Immature natural killer cell (primary cell): ENCODE data around the gene CRBN. TPM values are rescaled to one million over a fixed set of nuclear protein-coding genes. Genes with fewer than 3 reads are reported as not detected.

Experiments used
- DNase-seq, 3 donors: peaks; one replicate each; pipeline ENCODE4 v3.0.0; 2022; ENCODE audit warnings: mixed read lengths in 1 of 3
- H3K27ac Mint-ChIP-seq, 6 donors: one replicate each; pipeline ENCODE4 v1.8.0; 2020; ENCODE audit warnings: mixed read lengths in 6 of 6, mild to moderate bottlenecking in 5 of 6, inconsistent platforms in 4 of 6, moderate library complexity in 3 of 6
- H3K27me3 Mint-ChIP-seq, 3 donors: one replicate each; pipeline ENCODE4 v1.8.0; 2020 to 2021; ENCODE audit warnings: low read depth in 3 of 3, mild to moderate bottlenecking in 3 of 3, mixed read lengths in 3 of 3, moderate library complexity in 3 of 3, inconsistent platforms in 1 of 3
- H3K36me3 Mint-ChIP-seq, 3 donors: one replicate each; pipeline ENCODE4 v1.8.0; 2020; ENCODE audit warnings: mixed read lengths in 3 of 3, inconsistent platforms in 2 of 3, mild to moderate bottlenecking in 2 of 3
- H3K4me1 Mint-ChIP-seq, 2 donors: one replicate each; pipeline ENCODE4 v1.8.0; 2020; ENCODE audit warnings: inconsistent platforms in 2 of 2, mild to moderate bottlenecking in 2 of 2, mixed read lengths in 2 of 2, moderate library complexity in 1 of 2
- H3K4me3 Mint-ChIP-seq, 5 donors: one replicate each; pipeline ENCODE4 v1.8.0; 2020; ENCODE audit warnings: mild to moderate bottlenecking in 5 of 5, mixed read lengths in 5 of 5, inconsistent platforms in 3 of 5, moderate library complexity in 3 of 5
- H3K9me3 Mint-ChIP-seq, 6 donors: one replicate each; pipeline ENCODE4 v1.8.0; 2020; ENCODE audit warnings: mild to moderate bottlenecking in 6 of 6, mixed read lengths in 6 of 6, inconsistent platforms in 4 of 6, moderate library complexity in 3 of 6
- polyA plus RNA-seq, 3 donors: library from polyadenylated mRNA; unstranded; fragments of 300-500 nt; fragmentation: Illumina TruSeq; gene quantifications; one replicate each; pipeline ENCODE4 v1.2.3, GENCODE V29; 2021

The CRBN gene
- polyA plus RNA-seq, 3 donors from 2014 or later, result 171 to 176 (median 174) TPM

- no peaks in the 10 kb centered on the region for H3K27me3 Mint-ChIP-seq
- peak overlapping the region; percentile 29 to 79 (median 72) for H3K27ac Mint-ChIP-seq
- H3K36me3 Mint-ChIP-seq, result peaks cover 19 to 59% (median 21%) of the 10 kb centered on the region in 3 donors
- no peaks in the 10 kb centered on the region for H3K9me3 Mint-ChIP-seq
- DNase-seq, result no peak
- peaks cover 17 to 62% of the 10 kb centered on the region in 2 donors for H3K4me1 Mint-ChIP-seq
- H3K4me3 Mint-ChIP-seq, result no peak overlapping the region
Observed at GRCh38 chr3:3154879-3155610, 24.4 kb downstream of the CRBN start.

GRCh38 chr3:3151513-3151912 is 28.0 kb downstream of the CRBN start:
- DNase-seq, result no peak
- Mint-ChIP-seq H3K36me3 (peaks cover 14 to 60% (median 30%) of the 10 kb centered on the region in 3 donors), H3K9me3 (no peaks in the 10 kb centered on the region), H3K4me1 (peaks cover 8 to 38% of the 10 kb centered on the region in 2 donors), H3K27ac (peak overlapping the region in 4 of 6 donors; percentile 60 to 71 (median 70)), H3K27me3 (no peaks in the 10 kb centered on the region), H3K4me3 (no peak overlapping the region)

- Mint-ChIP-seq H3K4me1 (peaks cover 8 to 21% of the 10 kb centered on the region in 2 donors), H3K27ac (peak overlapping the region; percentile 58 to 88 (median 78)), H3K27me3 (no peaks in the 10 kb centered on the region), H3K36me3 (peaks cover 18 to 57% (median 37%) of the 10 kb centered on the region in 3 donors), H3K4me3 (peak overlapping the region in 1 of 5 donors; percentile 18), H3K9me3 (no peaks in the 10 kb centered on the region)
- no peak for DNase-seq
Observed at GRCh38 chr3:3149560-3149959, 29.9 kb downstream of the CRBN start.

- no peak overlapping the region for H3K4me3 Mint-ChIP-seq
- peaks cover 8 to 21% of the 10 kb centered on the region in 2 donors for H3K4me1 Mint-ChIP-seq
- peaks cover 0 to 3% (median 0%) of the 10 kb centered on the region in 3 donors for H3K27me3 Mint-ChIP-seq
- H3K36me3 Mint-ChIP-seq, result peaks cover 9 to 49% (median 26%) of the 10 kb centered on the region in 3 donors
- H3K9me3 Mint-ChIP-seq, result peaks cover 0 to 2% (median 0%) of the 10 kb centered on the region in 6 donors
- no peak for DNase-seq
- H3K27ac Mint-ChIP-seq, result peak overlapping the region in 4 of 6 donors; percentile 71 to 84 (median 74)
Observed at GRCh38 chr3:3145831-3146230, 33.7 kb downstream of the CRBN start.

DNA sequence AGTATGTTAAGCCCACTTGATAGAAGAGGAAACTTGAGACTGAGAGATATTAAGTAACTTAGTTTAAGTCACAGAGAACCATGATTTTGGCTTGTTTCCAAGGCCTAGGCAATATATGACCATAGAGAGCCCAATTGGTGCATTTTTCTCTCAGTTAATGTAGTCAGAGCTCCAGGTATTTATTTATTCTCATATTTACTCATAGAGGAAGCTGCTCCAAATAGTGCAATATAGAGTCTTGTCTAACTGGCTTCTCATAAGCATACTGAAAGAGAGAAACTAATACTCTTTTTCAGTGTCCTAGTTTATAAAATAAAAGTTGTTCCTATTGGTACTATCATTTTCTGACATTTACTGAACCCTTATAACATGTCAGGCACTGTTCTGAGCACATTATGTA is 37.6 kb downstream of the CRBN start:
- peaks cover 3 to 35% of the 10 kb centered on the region in 2 donors for H3K4me1 Mint-ChIP-seq
- H3K27ac Mint-ChIP-seq, result peak overlapping the region; percentile 34 to 72 (median 59)
- H3K36me3 Mint-ChIP-seq, result peaks cover 4 to 41% (median 36%) of the 10 kb centered on the region in 3 donors
- peaks cover 0 to 2% (median 0%) of the 10 kb centered on the region in 6 donors for H3K9me3 Mint-ChIP-seq
- no peak for DNase-seq
- peaks cover 0 to 3% (median 0%) of the 10 kb centered on the region in 3 donors for H3K27me3 Mint-ChIP-seq
- no peak overlapping the region for H3K4me3 Mint-ChIP-seq

- Mint-ChIP-seq H3K4me3 (no peak overlapping the region), H3K4me1 (peaks cover 31 to 72% of the 10 kb centered on the region in 2 donors), H3K27me3 (peaks cover 0 to 2% (median 0%) of the 10 kb centered on the region in 3 donors), H3K9me3 (no peaks in the 10 kb centered on the region), H3K27ac (peak overlapping the region in 3 of 6 donors; percentile 13 to 83 (median 37)), H3K36me3 (peaks cover 0 to 25% (median 20%) of the 10 kb centered on the region in 3 donors)
- no peak for DNase-seq
Observed at GRCh38 chr3:3137526-3137925, 42.0 kb downstream of the CRBN start.

- no peaks in the 10 kb centered on the region for H3K9me3 Mint-ChIP-seq
- no peaks in the 10 kb centered on the region for H3K27me3 Mint-ChIP-seq
- peak overlapping the region; percentile 1 to 83 (median 68) for H3K27ac Mint-ChIP-seq
- DNase-seq, result no peak
- H3K36me3 Mint-ChIP-seq, result peaks cover 5 to 23% (median 10%) of the 10 kb centered on the region in 3 donors
- peaks cover 31 to 68% of the 10 kb centered on the region in 2 donors for H3K4me1 Mint-ChIP-seq
- no peak overlapping the region for H3K4me3 Mint-ChIP-seq
Observed at GRCh38 chr3:3134750-3135448, 44.6 kb downstream of the CRBN start.

- Mint-ChIP-seq H3K9me3 (no peaks in the 10 kb centered on the region), H3K27me3 (peaks cover 0 to 3% (median 0%) of the 10 kb centered on the region in 3 donors), H3K4me3 (no peak overlapping the region), H3K27ac (peak overlapping the region in 4 of 6 donors; percentile 3 to 72 (median 20)), H3K36me3 (peaks cover 2 to 23% (median 7%) of the 10 kb centered on the region in 3 donors), H3K4me1 (peaks cover 38 to 71% of the 10 kb centered on the region in 2 donors)
- no peak for DNase-seq
Observed at GRCh38 chr3:3133500-3133899, 46.0 kb downstream of the CRBN start.

GRCh38 chr3:3129579-3129978 is 49.9 kb downstream of the CRBN start:
- Mint-ChIP-seq H3K4me1 (peaks cover 46 to 67% of the 10 kb centered on the region in 2 donors), H3K4me3 (peak overlapping the region in 1 of 5 donors; percentile 7), H3K27ac (peak overlapping the region; percentile 10 to 99 (median 34)), H3K36me3 (peaks cover 0 to 17% (median 7%) of the 10 kb centered on the region in 3 donors), H3K27me3 (peaks cover 13 to 36% (median 23%) of the 10 kb centered on the region in 3 donors), H3K9me3 (no peaks in the 10 kb centered on the region)
- no peak for DNase-seq

GRCh38 chr3:3127432-3128010 is 52.0 kb downstream of the CRBN start:
- no peaks in the 10 kb centered on the region for H3K9me3 Mint-ChIP-seq
- peaks cover 13 to 36% (median 23%) of the 10 kb centered on the region in 3 donors for H3K27me3 Mint-ChIP-seq
- peak overlapping the region; percentile 98 to 99 (median 99) for H3K27ac Mint-ChIP-seq
- peaks cover 0 to 14% (median 7%) of the 10 kb centered on the region in 3 donors for H3K36me3 Mint-ChIP-seq
- peak overlapping the region; percentile 94 to 99 (median 98) for H3K4me3 Mint-ChIP-seq
- peak; percentile 48 to 61 (median 49) for DNase-seq
- H3K4me1 Mint-ChIP-seq, result peaks cover 33 to 49% of the 10 kb centered on the region in 2 donors

DNA sequence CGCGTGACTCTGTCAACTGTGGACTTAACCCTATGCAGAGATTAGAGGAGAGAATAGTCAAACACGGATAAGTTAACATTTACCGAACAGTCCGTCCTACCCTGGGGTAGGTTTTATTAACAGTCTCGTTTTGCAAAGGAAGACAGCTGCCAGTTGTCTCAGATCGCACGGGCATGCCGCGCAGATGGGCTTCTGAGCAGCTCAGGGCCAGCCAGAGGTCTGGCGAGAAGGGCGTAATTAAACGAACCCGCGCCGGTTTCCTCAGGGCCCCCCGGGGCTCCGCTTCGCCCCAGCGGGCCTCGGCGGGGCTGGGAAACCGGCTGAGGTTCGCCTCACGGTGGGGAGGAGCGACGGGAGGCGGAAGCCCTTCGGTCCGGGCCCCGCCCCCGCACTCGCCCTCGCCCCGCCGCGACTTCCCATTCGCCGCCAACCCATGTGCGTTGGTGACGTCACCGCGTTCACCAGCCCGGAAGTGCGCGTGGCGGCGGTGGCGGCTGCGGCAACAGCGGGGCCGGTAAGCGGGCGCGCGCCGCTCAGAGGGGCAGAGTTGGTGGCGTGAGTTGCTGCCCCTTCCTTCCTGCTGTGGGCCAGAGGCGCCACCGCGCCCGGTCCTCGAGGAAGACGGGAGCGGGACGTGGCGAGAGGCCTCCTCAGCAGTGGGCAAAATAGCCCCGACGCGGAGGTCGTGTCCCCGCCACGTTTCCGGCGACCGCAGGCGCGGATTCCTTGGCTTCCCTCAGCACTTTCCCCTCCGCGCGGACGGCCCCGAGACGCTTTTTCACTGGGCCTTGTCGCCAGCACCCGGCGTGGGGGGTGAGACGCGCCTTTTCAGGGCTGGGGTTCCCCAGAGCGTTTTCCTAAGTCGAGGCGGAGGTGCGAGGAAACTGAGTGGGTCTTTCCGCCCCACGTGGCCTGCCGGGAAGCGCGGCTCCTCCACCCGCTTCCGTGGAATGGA is 52.7 kb downstream of the CRBN start, which contains the start of gene TRNT1:
Gene TRNT1, plus strand, starts transcription at position 464 of the 955 bp plus-strand sequence. CDS start 2,101 bp downstream, outside the sequence.
- H3K27me3 Mint-ChIP-seq, result peaks cover 13 to 40% (median 23%) of the 10 kb centered on the region in 3 donors
- H3K36me3 Mint-ChIP-seq, result peaks cover 0 to 14% (median 7%) of the 10 kb centered on the region in 3 donors
- peaks cover 33 to 49% of the 10 kb centered on the region in 2 donors for H3K4me1 Mint-ChIP-seq
- peak; percentile 96 to 97 (median 96) for DNase-seq
- no peaks in the 10 kb centered on the region for H3K9me3 Mint-ChIP-seq
- peak within 1 kb of the TSS; percentile 98 to 99 (median 99) for H3K27ac Mint-ChIP-seq
- H3K4me3 Mint-ChIP-seq, result peak within 1 kb of the TSS; percentile 94 to 99 (median 98)

DNA sequence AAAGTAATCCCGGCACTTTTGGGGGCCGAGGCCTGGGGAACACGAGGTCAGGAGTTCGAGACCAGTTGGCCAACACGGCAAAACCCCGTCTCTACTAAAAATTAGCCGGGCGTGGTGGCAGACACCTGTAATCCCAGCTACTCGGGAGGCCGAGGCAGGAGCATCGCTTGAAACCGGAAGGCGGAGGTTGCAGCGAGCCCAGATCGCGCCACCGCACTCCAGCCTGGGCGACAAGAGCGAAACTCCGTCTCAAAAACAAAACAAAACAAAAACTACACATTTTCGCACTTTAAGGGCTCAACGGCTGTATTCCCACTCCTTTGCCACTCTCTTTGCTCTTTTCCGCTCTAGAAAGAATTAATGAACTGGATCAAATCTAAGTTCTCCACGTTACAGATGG is 53.5 kb downstream of the CRBN start:
- peaks cover 0 to 9% (median 3%) of the 10 kb centered on the region in 3 donors for H3K36me3 Mint-ChIP-seq
- no peak for DNase-seq
- peak overlapping the region; percentile 98 to 99 (median 99) for H3K27ac Mint-ChIP-seq
- no peaks in the 10 kb centered on the region for H3K9me3 Mint-ChIP-seq
- peak overlapping the region; percentile 94 to 99 (median 98) for H3K4me3 Mint-ChIP-seq
- H3K4me1 Mint-ChIP-seq, result peaks cover 33 to 49% of the 10 kb centered on the region in 2 donors
- H3K27me3 Mint-ChIP-seq, result peaks cover 13 to 40% (median 23%) of the 10 kb centered on the region in 3 donors
